ENCODE measurements around the gene PUM2.

GRCh38 chr2:20356042-20356441 is 5.4 kb upstream of the PUM2 start:
- TF ChIP-seq EZH2 (IDR thresholded peaks at IDR 0.05; ENCODE audit: low read length) (no peak), CTCF (optimal IDR thresholded peaks at IDR 0.05 in 1 of 3, IDR thresholded peaks at IDR 0.05 in 1 of 3, conservative IDR thresholded peaks at IDR 0.05 in 1 of 3; ENCODE audit: extremely low read depth in 1 of 3, insufficient read depth in 2 of 3, low read length in 3 of 3) (no peak)
